Measurements from ENCODE around the gene UBE2QL1. TPM values are rescaled to one million over a fixed set of nuclear protein-coding genes. Genes with fewer than 3 reads are reported as not detected.

UBE2QL1 gene
- total and polyA plus RNA-seq, 2 donors (not counting 1 experiment from before 2014, with no cell fraction given) = 0.33 to 1.7 TPM

- H3K79me2 ChIP-seq (ENCODE audit: control insufficient read depth, insufficient read depth, low read length) = no peaks in the 10 kb centered on the region
- H3K27me3 ChIP-seq (replicated peaks in 1 of 4; ENCODE audit: control extremely low read depth in 1 of 4, control insufficient read depth in 3 of 4, insufficient read depth in 4 of 4, low read length in 3 of 4) = peaks cover 0 to 1% (median 0%) of the 10 kb centered on the region in 4 experiments
- DNase-seq (no peak), ATAC-seq (ENCODE audit: low read depth) (no peak)
- Mint-ChIP-seq H3K4me3 (no peak overlapping the region), H3K27me3 (no peaks in the 10 kb centered on the region), H3K27ac (no peak overlapping the region), H3K9me3 (ENCODE audit: insufficient read depth) (no peaks in the 10 kb centered on the region), H3K4me1 (peaks cover 2% of the 10 kb centered on the region)
- no peaks in the 10 kb centered on the region for H3K4me1 ChIP-seq (ENCODE audit: control insufficient read depth in 2 of 2, insufficient read depth in 2 of 2, low read length in 2 of 2)
- no peak overlapping the region for H3K4me3 ChIP-seq (ENCODE audit: control extremely low read depth in 1 of 5, extremely low read depth in 1 of 5, insufficient read depth in 1 of 5, low read depth in 2 of 5, low read length in 4 of 5)
- 93% methylated on average over 2 of the region's 7 CpGs for WGBS (ENCODE audit: insufficient coverage)
- POLR2A ChIA-PET = no interaction called here
- no peak overlapping the region for H2AFZ ChIP-seq (ENCODE audit: insufficient read depth, low read depth, low read length, poor library complexity, severe bottlenecking)
- no peak overlapping the region for H3K27ac ChIP-seq (ENCODE audit: low read length in 2 of 2)
- TF ChIP-seq EZH2 (IDR thresholded peaks at IDR 0.05; ENCODE audit: borderline replicate concordance, insufficient read depth, low read depth, low read length, poor library complexity, severe bottlenecking) = no peak
- TF ChIP-seq CTCF (IDR thresholded peaks at IDR 0.05) = no peak
- H4K20me1 ChIP-seq (ENCODE audit: control insufficient read depth, insufficient read depth, low read length, poor library complexity, severe bottlenecking) = no peaks in the 10 kb centered on the region
- no peaks in the 10 kb centered on the region for H3K36me3 ChIP-seq (replicated peaks in 1 of 2; ENCODE audit: control extremely low read depth in 1 of 2, control insufficient read depth in 1 of 2, extremely low read depth in 1 of 2, insufficient read depth in 2 of 2, low read length in 1 of 2)
- intact Hi-C loops (cut with micrococcal nuclease) = no loop called here
- CTCF ChIA-PET = no interaction called here
- no peaks in the 10 kb centered on the region for H3K9me3 ChIP-seq (ENCODE audit: control extremely low read depth in 1 of 3, control insufficient read depth in 2 of 3, insufficient read depth in 1 of 3, low read length in 2 of 3)
- H3K9ac ChIP-seq (ENCODE audit: low read length) = no peak overlapping the region
- H3K4me2 ChIP-seq (replicated peaks; ENCODE audit: low read depth, low read length, poor library complexity, severe bottlenecking) = no peak overlapping the region
Observed at GRCh38 chr5:6462671-6463070, 14.0 kb downstream of the UBE2QL1 start.

- H3K27me3 ChIP-seq (replicated peaks in 1 of 4; ENCODE audit: control extremely low read depth in 1 of 4, control insufficient read depth in 3 of 4, insufficient read depth in 4 of 4, low read length in 3 of 4) = no peaks in the 10 kb centered on the region
- H2AFZ ChIP-seq (ENCODE audit: insufficient read depth, low read depth, low read length, poor library complexity, severe bottlenecking) = no peak overlapping the region
- ChIA-PET CTCF (interaction anchor here (0.6 kb wide), 1 partner anchor 813 kb away, joined by 3 read pairs; no protein-coding TSS in a partner anchor), POLR2A (no interaction called here)
- DNase-seq (no peak), ATAC-seq (ENCODE audit: low read depth) (no peak)
- H4K20me1 ChIP-seq (ENCODE audit: control insufficient read depth, insufficient read depth, low read length, poor library complexity, severe bottlenecking) = no peaks in the 10 kb centered on the region
- no peaks in the 10 kb centered on the region for H3K4me1 ChIP-seq (ENCODE audit: control insufficient read depth in 2 of 2, insufficient read depth in 2 of 2, low read length in 2 of 2)
- no peaks in the 10 kb centered on the region for H3K36me3 ChIP-seq (replicated peaks in 1 of 2; ENCODE audit: control extremely low read depth in 1 of 2, control insufficient read depth in 1 of 2, extremely low read depth in 1 of 2, insufficient read depth in 2 of 2, low read length in 1 of 2)
- peaks cover 0 to 2% (median 0%) of the 10 kb centered on the region in 3 donors for H3K9me3 ChIP-seq (ENCODE audit: control extremely low read depth in 1 of 3, control insufficient read depth in 2 of 3, insufficient read depth in 1 of 3, low read length in 2 of 3)
- H3K27ac Mint-ChIP-seq = no peak overlapping the region
- no peak overlapping the region for H3K4me3 ChIP-seq (ENCODE audit: control extremely low read depth in 1 of 5, extremely low read depth in 1 of 5, insufficient read depth in 1 of 5, low read depth in 2 of 5, low read length in 4 of 5)
- no peak overlapping the region for H3K4me2 ChIP-seq (replicated peaks; ENCODE audit: low read depth, low read length, poor library complexity, severe bottlenecking)
- no peaks in the 10 kb centered on the region for H3K79me2 ChIP-seq (ENCODE audit: control insufficient read depth, insufficient read depth, low read length)
- no peak overlapping the region for H3K4me3 Mint-ChIP-seq
- no peaks in the 10 kb centered on the region for H3K9me3 Mint-ChIP-seq (ENCODE audit: insufficient read depth)
- no peak overlapping the region for H3K27ac ChIP-seq (ENCODE audit: low read length in 2 of 2)
- no peak overlapping the region for H3K9ac ChIP-seq (ENCODE audit: low read length)
- no peak for TF ChIP-seq EZH2 (IDR thresholded peaks at IDR 0.05; ENCODE audit: borderline replicate concordance, insufficient read depth, low read depth, low read length, poor library complexity, severe bottlenecking)
- TF ChIP-seq CTCF (IDR thresholded peaks at IDR 0.05) = no peak
- WGBS (ENCODE audit: insufficient coverage) = 79% methylated on average over 6 of the region's 6 CpGs
- H3K4me1 Mint-ChIP-seq = peaks cover 2% of the 10 kb centered on the region
- peaks cover 5% of the 10 kb centered on the region for H3K27me3 Mint-ChIP-seq
- intact Hi-C loops (cut with micrococcal nuclease) = no loop called here
Observed at GRCh38 chr5:6464441-6464840, 15.8 kb downstream of the UBE2QL1 start.
